Keratinocyte (primary cell): Measurements from ENCODE around the gene CAPZA2. TPM values are rescaled to one million over a fixed set of nuclear protein-coding genes. Genes with fewer than 3 reads are reported as not detected.

Experiments used
- DNase-seq: peaks from one replicate; pipeline ENCODE4 v3.0.0-alpha.2; 2011; ENCODE audit warnings: low read depth, missing footprints, low spot score
- FAIRE-seq: peaks from 2 replicates; lab custom pipeline; 2011; peaks lifted over from hg19 to GRCh38; lab: Jason Lieb, UNC
- H2AFZ ChIP-seq: 2 replicates; pipeline ENCODE4 v1.6.0; 2012; ENCODE audit warnings: low read length, control low read depth, inconsistent platforms; ENCODE audit not compliant: control insufficient read depth
- H3K27ac ChIP-seq: 2 replicates; pipeline ENCODE4 v1.5.1; 2011; ENCODE audit warnings: low read length; ENCODE audit not compliant: control insufficient read depth, insufficient read depth
- H3K27me3 ChIP-seq: 3 replicates; pipeline ENCODE4 v1.6.0; 2011; ENCODE audit warnings: low read length; ENCODE audit not compliant: control insufficient read depth, insufficient read depth; ENCODE audit errors: extremely low read depth
- H3K36me3 ChIP-seq, 2 experiments: 2 replicates in 1 of 2; 3 replicates in 1 of 2; pipeline ENCODE4 v1.5.1; 2011; ENCODE audit warnings: low read length in 2 of 2, mild to moderate bottlenecking in 1 of 2; ENCODE audit not compliant: control insufficient read depth in 2 of 2, insufficient read depth in 2 of 2; ENCODE audit errors: extremely low read depth in 1 of 2
- H3K4me1 ChIP-seq: 3 replicates; pipeline ENCODE4 v1.5.1; 2011; ENCODE audit warnings: low read length; ENCODE audit not compliant: control insufficient read depth, insufficient read depth; ENCODE audit errors: extremely low read depth
- H3K4me2 ChIP-seq: 3 replicates; pipeline ENCODE4 v1.6.0; 2011; ENCODE audit warnings: low read depth, low read length; ENCODE audit not compliant: control insufficient read depth, insufficient read depth; ENCODE audit errors: extremely low read depth
- H3K4me3 ChIP-seq, 3 experiments: fragments of 200-600 bp in 1 of 3; sonication (generic) in 1 of 3; 2 replicates in 2 of 3; 3 replicates in 1 of 3; pipeline ENCODE4 v1.5.1; 2011 to 2016; ENCODE audit warnings: low read length in 3 of 3, mild to moderate bottlenecking in 3 of 3, control low read depth in 2 of 3, inconsistent platforms in 1 of 3, low read depth in 1 of 3, mixed read lengths in 1 of 3, mixed run types in 1 of 3, moderate library complexity in 1 of 3; ENCODE audit not compliant: control insufficient read depth in 2 of 3, insufficient read depth in 2 of 3; ENCODE audit errors: extremely low read depth in 1 of 3
- H3K79me2 ChIP-seq: 2 replicates; pipeline ENCODE4 v1.6.0; 2012; ENCODE audit warnings: low read length; ENCODE audit not compliant: control insufficient read depth, insufficient read depth
- H3K9ac ChIP-seq: 3 replicates; pipeline ENCODE4 v1.6.0; 2011; ENCODE audit warnings: low read length; ENCODE audit not compliant: control insufficient read depth, insufficient read depth; ENCODE audit errors: extremely low read depth
- H3K9me1 ChIP-seq: 3 replicates; pipeline ENCODE4 v1.6.0; 2011; ENCODE audit warnings: low read length; ENCODE audit not compliant: control insufficient read depth, insufficient read depth; ENCODE audit errors: extremely low read depth
- H3K9me3 ChIP-seq: 2 replicates; pipeline ENCODE4 v1.5.1; 2012; ENCODE audit warnings: low read depth, low read length; ENCODE audit not compliant: control insufficient read depth
- H4K20me1 ChIP-seq: 3 replicates; pipeline ENCODE4 v1.6.0; 2011; ENCODE audit warnings: low read length; ENCODE audit not compliant: control insufficient read depth, insufficient read depth; ENCODE audit errors: extremely low read depth
- CTCF ChIP-seq, 3 experiments: IDR thresholded peaks in 1 of 3; conservative IDR thresholded peaks in 1 of 3; optimal IDR thresholded peaks in 1 of 3; 2 replicates in 2 of 3; 3 replicates in 1 of 3; pipeline versions ENCODE3 to v1.5.1; 2011; ENCODE audit warnings: low read length in 3 of 3, mild to moderate bottlenecking in 3 of 3, moderate library complexity in 2 of 3, control low read depth in 1 of 3, inconsistent platforms in 1 of 3; ENCODE audit not compliant: insufficient read depth in 2 of 3; ENCODE audit errors: extremely low read depth in 1 of 3
- EZH2 ChIP-seq: IDR thresholded peaks from one replicate; pipeline ENCODE4 v1.6.1; 2012; ENCODE audit warnings: inconsistent platforms, mild to moderate bottlenecking, low read length, moderate library complexity
- dilution Hi-C: fragments of 300-500 bp; cut with MboI; formaldehyde crosslinking; loops from one replicate; pipeline ENCODE4 v1.7.0; 2020; ENCODE audit warnings: low sequenced_read_pairs; ENCODE audit not compliant: extremely low pct_ligation_motif_present
- polyA plus RNA-seq, 5 experiments: library from polyadenylated mRNA; depleted of rRNA in 3 of 5; stranded (reverse) in 3 of 5; stranded (forward) in 1 of 5; unstranded in 1 of 5; fragments of >200 nt; gene quantifications; 1 replicate in 1 of 5; 2 replicates in 3 of 5; 3 replicates in 1 of 5; pipeline versions ENCODE4 v1.2.1 to v1.2.3, GENCODE V29; 2011 to 2012; ENCODE audit warnings: missing spikeins in 2 of 5, low read depth in 1 of 5, low replicate concordance in 1 of 5

CAPZA2 gene
- polyA plus RNA-seq, 1 donor (not counting 4 experiments of a cell fraction or from before 2014, with no cell fraction given), result 150 TPM

GRCh38 chr7:116922545-116922944, 60.2 kb downstream of the CAPZA2 start:
- Histone ChIP-seq H3K27me3 (no peaks in the 10 kb centered on the region), H3K79me2 (no peaks in the 10 kb centered on the region), H3K9ac (no peak overlapping the region), H3K4me2 (no peak overlapping the region), H3K4me1 (no peaks in the 10 kb centered on the region), H4K20me1 (no peaks in the 10 kb centered on the region), H3K9me1 (no peaks in the 10 kb centered on the region), H3K27ac (no peak overlapping the region), H3K36me3 (peaks cover 3 to 4% of the 10 kb centered on the region in 2 experiments), H3K9me3 (no peaks in the 10 kb centered on the region), H2AFZ (no peak overlapping the region), H3K4me3 (no peak overlapping the region)
- dilution Hi-C loops, result no loop called here
- TF ChIP-seq EZH2, result no peak
- no peak for TF ChIP-seq CTCF (optimal IDR thresholded peaks at IDR 0.05 in 1 of 3, IDR thresholded peaks at IDR 0.05 in 1 of 3, conservative IDR thresholded peaks at IDR 0.05 in 1 of 3; ENCODE audit: extremely low read depth in 1 of 3, insufficient read depth in 2 of 3, low read length in 3 of 3)
- FAIRE-seq (no peak), DNase-seq (no peak)

GRCh38 chr7:116924741-116925140, 62.4 kb downstream of the CAPZA2 start:
- H3K4me1 ChIP-seq, result no peaks in the 10 kb centered on the region
- no peak overlapping the region for H3K4me2 ChIP-seq
- no peaks in the 10 kb centered on the region for H3K79me2 ChIP-seq
- no peak overlapping the region for H3K9ac ChIP-seq
- peaks cover 0 to 4% of the 10 kb centered on the region in 2 experiments for H3K36me3 ChIP-seq
- no peaks in the 10 kb centered on the region for H4K20me1 ChIP-seq
- no peaks in the 10 kb centered on the region for H3K27me3 ChIP-seq
- FAIRE-seq (no peak), DNase-seq (no peak)
- dilution Hi-C loops, result no loop called here
- H3K9me3 ChIP-seq, result no peaks in the 10 kb centered on the region
- TF ChIP-seq CTCF (optimal IDR thresholded peaks at IDR 0.05 in 1 of 3, IDR thresholded peaks at IDR 0.05 in 1 of 3, conservative IDR thresholded peaks at IDR 0.05 in 1 of 3; ENCODE audit: extremely low read depth in 1 of 3, insufficient read depth in 2 of 3, low read length in 3 of 3), result no peak
- no peak for TF ChIP-seq EZH2
- no peak overlapping the region for H2AFZ ChIP-seq
- no peak overlapping the region for H3K27ac ChIP-seq
- no peaks in the 10 kb centered on the region for H3K9me1 ChIP-seq
- no peak overlapping the region for H3K4me3 ChIP-seq
